ENCODE data around the gene CHST11. TPM values are rescaled to one million over a fixed set of nuclear protein-coding genes. Genes with fewer than 3 reads are reported as not detected.

The CHST11 gene
- total RNA-seq, 1 experiment from 2014 or later = 6.7 TPM

DNA sequence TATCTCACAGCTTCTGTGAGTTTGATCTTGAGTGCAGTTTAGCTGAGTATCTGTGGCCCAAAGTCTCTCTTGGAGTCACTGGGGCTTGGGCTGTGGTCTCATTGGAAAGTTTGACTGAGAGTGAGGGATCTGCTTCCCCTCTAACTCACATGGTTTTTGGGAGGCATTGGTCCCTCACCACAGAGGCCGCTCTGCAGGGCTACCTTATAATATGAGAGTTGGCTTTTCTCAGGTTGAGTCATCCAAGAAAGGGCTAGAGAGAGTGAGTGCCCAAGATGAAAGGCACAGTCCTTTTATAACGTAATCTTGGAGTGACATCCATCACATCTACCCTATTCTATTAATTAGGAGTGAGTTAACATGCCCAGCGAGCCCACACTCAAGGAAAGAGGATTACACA is 325.5 kb downstream of the CHST11 start:
- H3K18ac ChIP-seq (ENCODE audit: insufficient read length, low read depth, low read length) = no peak overlapping the region
- no peak overlapping the region for H3K27ac ChIP-seq (ENCODE audit: insufficient read length, low read depth, low read length)
- H3K79me2 ChIP-seq (ENCODE audit: insufficient read depth, low read length) = no peaks in the 10 kb centered on the region
- no peak overlapping the region for H3K14ac ChIP-seq (ENCODE audit: insufficient read depth, low read length)
- H3K56ac ChIP-seq (ENCODE audit: insufficient read length, low read depth, low read length) = no peak overlapping the region
- H2BK5ac ChIP-seq (ENCODE audit: insufficient read length, low read length) = no peak overlapping the region
- H4K91ac ChIP-seq (ENCODE audit: insufficient read length, low read depth, low read length) = no peak overlapping the region
- DNase-seq = no peak
- H2BK12ac ChIP-seq (ENCODE audit: insufficient read length, low read depth, low read length) = no peak overlapping the region
- H3K23ac ChIP-seq (ENCODE audit: insufficient read length, low read depth, low read length) = no peak overlapping the region
- Mint-ChIP-seq H3K9me3 (peaks cover 8% of the 10 kb centered on the region in 2 experiments), H3K27me3 (ENCODE audit: low read depth) (no peaks in the 10 kb centered on the region; the same call in none of the 2 replicates), H3K4me3 (no peak overlapping the region), H3K36me3 (ENCODE audit: insufficient read depth in 1 of 3, low read depth in 3 of 3) (peaks cover 0 to 5% (median 4%) of the 10 kb centered on the region in 3 experiments; a peak in 5 of 7 replicates), H3K27ac (no peak overlapping the region), H3K4me1 (peaks cover 7 to 8% of the 10 kb centered on the region in 2 experiments)
- H3K23me2 ChIP-seq (ENCODE audit: insufficient read length, low read depth, low read length, poor library complexity, severe bottlenecking) = no peaks in the 10 kb centered on the region
- no peak overlapping the region for H2AK5ac ChIP-seq (ENCODE audit: insufficient read length, low read length)
- no peaks in the 10 kb centered on the region for H3K4me1 ChIP-seq (ENCODE audit: insufficient read depth, low read length)
- H2BK15ac ChIP-seq (ENCODE audit: low read depth, low read length) = no peak overlapping the region
- H2BK120ac ChIP-seq (ENCODE audit: low read depth, low read length, poor library complexity, severe bottlenecking) = no peak overlapping the region
- H3T11ph ChIP-seq (ENCODE audit: low read length) = no peak overlapping the region
- no peaks in the 10 kb centered on the region for H3K9me3 ChIP-seq (ENCODE audit: control insufficient read depth, low read depth, low read length)
- no peak overlapping the region for H2BK20ac ChIP-seq (ENCODE audit: low read depth, low read length, poor library complexity, severe bottlenecking)
- no peak overlapping the region for H2AFZ ChIP-seq (ENCODE audit: low read length)
- no peak overlapping the region for H4K8ac ChIP-seq (replicated peaks; ENCODE audit: insufficient read length, low read depth, low read length)
- no CpG with 5 or more reads among the region's 3 CpGs for WGBS (ENCODE audit: extremely low coverage, insufficient read length, low lambda C conversion rate)
- H4K5ac ChIP-seq (ENCODE audit: insufficient read length, low read depth, low read length) = no peak overlapping the region
- no peaks in the 10 kb centered on the region for H4K20me1 ChIP-seq (ENCODE audit: control insufficient read depth, insufficient read depth, insufficient read length)
- H3K9ac ChIP-seq (ENCODE audit: extremely low read depth, insufficient read length, low read length) = no peak overlapping the region
- H3K27me3 ChIP-seq (ENCODE audit: insufficient read depth, low read length) = no peaks in the 10 kb centered on the region
- H3K4ac ChIP-seq (ENCODE audit: low read depth, low read length) = no peak overlapping the region
- H3K4me2 ChIP-seq (ENCODE audit: insufficient read depth, insufficient read length, low read length) = no peak overlapping the region
- no peaks in the 10 kb centered on the region for H3K79me1 ChIP-seq (ENCODE audit: insufficient read depth, low read depth, low read length, poor library complexity, severe bottlenecking)
- TF ChIP-seq CTCF (conservative IDR thresholded peaks at IDR 0.05) = no peak
